Transverse colon (tissue), 3 donors: ENCODE data around the gene UNC93B1.

ENCODE experiments used
- EP300 ChIP-seq: sonication (generic); formaldehyde crosslinking; IDR thresholded peaks from one replicate; pipeline ENCODE4 v1.6.1; 2017; ENCODE audit warnings: antibody characterized with exemption, low read depth
- TF ChIP-seq, protein P1 (sequence below), 5 experiments: fragments of 200-600 bp in 3 of 5; fragments of 450-650 bp in 2 of 5; sonication (generic) in 3 of 5; IDR thresholded peaks; 1 replicate in 2 of 5; 2 replicates in 3 of 5; pipeline ENCODE4 v1.5.1; 2016 to 2017; ENCODE audit warnings: antibody characterized with exemption in 5 of 5, inconsistent platforms in 3 of 5, mild to moderate bottlenecking in 2 of 5, moderate library complexity in 1 of 5

DNA sequence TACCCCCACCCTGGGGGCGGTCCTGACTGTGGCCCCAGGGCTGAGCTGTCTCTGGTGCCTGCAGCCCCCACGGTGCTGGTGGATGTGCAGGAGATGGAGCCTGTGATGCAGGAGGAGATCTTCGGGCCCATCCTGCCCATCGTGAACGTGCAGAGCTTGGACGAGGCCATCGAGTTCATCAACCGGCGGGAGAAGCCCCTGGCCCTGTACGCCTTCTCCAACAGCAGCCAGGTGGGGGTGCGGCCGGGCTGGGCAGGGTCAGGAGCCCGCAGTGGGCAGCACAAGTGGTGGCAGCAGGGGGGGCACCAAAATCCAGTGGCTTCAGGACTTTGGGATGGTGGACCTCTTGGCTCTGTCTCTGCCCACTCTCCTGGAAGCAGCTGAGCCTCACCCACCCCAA lies 18.6 kb upstream of the UNC93B1 start:
- TF ChIP-seq, protein P1, sequence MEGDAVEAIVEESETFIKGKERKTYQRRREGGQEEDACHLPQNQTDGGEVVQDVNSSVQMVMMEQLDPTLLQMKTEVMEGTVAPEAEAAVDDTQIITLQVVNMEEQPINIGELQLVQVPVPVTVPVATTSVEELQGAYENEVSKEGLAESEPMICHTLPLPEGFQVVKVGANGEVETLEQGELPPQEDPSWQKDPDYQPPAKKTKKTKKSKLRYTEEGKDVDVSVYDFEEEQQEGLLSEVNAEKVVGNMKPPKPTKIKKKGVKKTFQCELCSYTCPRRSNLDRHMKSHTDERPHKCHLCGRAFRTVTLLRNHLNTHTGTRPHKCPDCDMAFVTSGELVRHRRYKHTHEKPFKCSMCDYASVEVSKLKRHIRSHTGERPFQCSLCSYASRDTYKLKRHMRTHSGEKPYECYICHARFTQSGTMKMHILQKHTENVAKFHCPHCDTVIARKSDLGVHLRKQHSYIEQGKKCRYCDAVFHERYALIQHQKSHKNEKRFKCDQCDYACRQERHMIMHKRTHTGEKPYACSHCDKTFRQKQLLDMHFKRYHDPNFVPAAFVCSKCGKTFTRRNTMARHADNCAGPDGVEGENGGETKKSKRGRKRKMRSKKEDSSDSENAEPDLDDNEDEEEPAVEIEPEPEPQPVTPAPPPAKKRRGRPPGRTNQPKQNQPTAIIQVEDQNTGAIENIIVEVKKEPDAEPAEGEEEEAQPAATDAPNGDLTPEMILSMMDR (IDR thresholded peaks at IDR 0.05), result no peak
- no peak for TF ChIP-seq EP300
